GM19328 (cell line): ENCODE data around the gene DYNC2LI1.

Source experiments
- ATAC-seq: cut with Tn5 transposase; IDR thresholded peaks from one replicate; pipeline ENCODE4 v1.9.1; 2021; ENCODE audit warnings: mild to moderate bottlenecking, moderate library complexity; ENCODE audit not compliant: unreplicated experiment

Gene DYNC2LI1

GRCh38 chr2:43762286-43762685 is 11.6 kb upstream of the DYNC2LI1 start:
- ATAC-seq, result no peak

GRCh38 chr2:43763091-43763490 is 10.7 kb upstream of the DYNC2LI1 start:
- ATAC-seq, result no peak

GRCh38 chr2:43764086-43764705 is 9.6 kb upstream of the DYNC2LI1 start:
- no peak for ATAC-seq

GRCh38 chr2:43766006-43766405 is 7.8 kb upstream of the DYNC2LI1 start:
- no peak for ATAC-seq

- ATAC-seq, result no peak
These were observed 778 bp downstream of the DYNC2LI1 start for GRCh38 chr2:43774617-43775016.

GRCh38 chr2:43776324-43776723 is 2.5 kb downstream of the DYNC2LI1 start:
- ATAC-seq, result no peak

- no peak for ATAC-seq
These were observed 3.6 kb downstream of the DYNC2LI1 start for GRCh38 chr2:43777306-43777926.

GRCh38 chr2:43778233-43778632 is 4.4 kb downstream of the DYNC2LI1 start:
- no peak for ATAC-seq

GRCh38 chr2:43787895-43788294 is 14.1 kb downstream of the DYNC2LI1 start:
- ATAC-seq, result no peak

- no peak for ATAC-seq
These were observed 14.8 kb downstream of the DYNC2LI1 start for GRCh38 chr2:43788646-43789045.

- no peak for ATAC-seq
These were observed 16.3 kb downstream of the DYNC2LI1 start for GRCh38 chr2:43790147-43790546.

- no peak for ATAC-seq
These were observed 17.4 kb downstream of the DYNC2LI1 start for GRCh38 chr2:43791035-43791765.

GRCh38 chr2:43792653-43793052 is 18.8 kb downstream of the DYNC2LI1 start:
- no peak for ATAC-seq

- ATAC-seq, result no peak
These were observed 21.1 kb downstream of the DYNC2LI1 start for GRCh38 chr2:43794956-43795355.

- ATAC-seq, result no peak
These were observed 22.4 kb downstream of the DYNC2LI1 start for GRCh38 chr2:43796206-43796605.

GRCh38 chr2:43798300-43798699 is 24.5 kb downstream of the DYNC2LI1 start:
- ATAC-seq, result no peak

GRCh38 chr2:43800894-43801293 is 27.1 kb downstream of the DYNC2LI1 start:
- ATAC-seq, result no peak

GRCh38 chr2:43802135-43802534 is 28.3 kb downstream of the DYNC2LI1 start:
- ATAC-seq, result no peak

GRCh38 chr2:43803113-43803512 is 29.3 kb downstream of the DYNC2LI1 start:
- ATAC-seq, result no peak

- ATAC-seq, result no peak
These were observed 32.8 kb downstream of the DYNC2LI1 start for GRCh38 chr2:43806719-43807031.

GRCh38 chr2:43810452-43810851 is 36.6 kb downstream of the DYNC2LI1 start:
- no peak for ATAC-seq

GRCh38 chr2:43810888-43811287 is 37.0 kb downstream of the DYNC2LI1 start:
- no peak for ATAC-seq
